GM21717 (cell line): ENCODE results near the gene COL4A6.
"Not testable (repeated sequence)": the region's sequence is repeated elsewhere in the genome, so short reads cannot be mapped to it uniquely, and the experiment has no call there.

Experiments
- ATAC-seq: cut with Tn5 transposase; IDR thresholded peaks from one replicate; pipeline ENCODE4 v1.9.1; 2021; ENCODE audit warnings: mild to moderate bottlenecking, moderate library complexity; ENCODE audit not compliant: unreplicated experiment

COL4A6 gene

DNA sequence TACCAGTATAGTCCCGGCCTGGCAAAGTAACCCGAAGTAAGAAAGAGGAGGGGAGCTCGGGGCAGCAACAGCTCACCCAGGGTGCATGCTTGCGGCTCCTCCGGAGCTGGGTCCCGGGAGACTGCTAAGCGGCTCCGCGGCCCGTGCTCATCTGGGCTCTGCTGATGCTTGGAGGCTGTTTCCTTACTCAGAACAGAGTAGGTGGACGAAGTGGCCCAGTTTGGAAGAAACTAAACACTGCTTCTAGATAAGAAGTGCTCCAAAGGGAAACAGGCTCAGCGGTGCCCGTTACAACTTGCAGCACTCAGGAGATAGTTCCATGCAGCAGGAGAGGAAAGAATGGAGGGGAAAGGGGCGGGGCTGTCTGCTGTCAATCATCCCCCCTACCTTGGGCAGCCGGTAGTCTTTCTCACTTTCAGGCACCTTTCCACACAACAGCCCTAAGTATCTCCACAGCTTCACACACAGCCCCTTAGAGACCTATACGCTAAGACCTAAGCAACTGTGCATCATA is at the start of gene COL4A6:
Gene COL4A6, minus strand, starts transcription at position 313 of the 514 bp plus-strand sequence. Its CDS starts 226 bp downstream, at position 87.
- no peak for ATAC-seq

DNA sequence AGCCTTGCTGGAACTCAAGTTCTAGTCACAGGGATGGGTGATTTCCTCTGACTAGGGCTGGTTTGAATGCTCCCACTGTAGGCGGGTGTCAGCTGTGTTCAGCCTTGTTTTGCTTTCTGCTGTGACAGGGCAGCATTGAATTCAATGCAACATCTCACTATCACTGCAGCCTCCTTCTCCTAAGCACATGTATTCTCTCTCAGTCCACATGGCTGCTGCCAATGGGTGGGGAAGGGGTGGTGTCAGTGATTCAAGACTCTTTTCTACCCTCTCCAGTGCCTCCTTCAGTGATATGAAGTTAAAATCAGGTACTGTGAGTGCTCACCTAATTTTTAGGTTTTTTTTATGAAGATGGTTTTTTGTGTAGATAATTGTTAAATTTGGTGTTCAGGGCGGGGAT is 47.7 kb upstream of the COL4A6 start:
- ATAC-seq = no peak

DNA sequence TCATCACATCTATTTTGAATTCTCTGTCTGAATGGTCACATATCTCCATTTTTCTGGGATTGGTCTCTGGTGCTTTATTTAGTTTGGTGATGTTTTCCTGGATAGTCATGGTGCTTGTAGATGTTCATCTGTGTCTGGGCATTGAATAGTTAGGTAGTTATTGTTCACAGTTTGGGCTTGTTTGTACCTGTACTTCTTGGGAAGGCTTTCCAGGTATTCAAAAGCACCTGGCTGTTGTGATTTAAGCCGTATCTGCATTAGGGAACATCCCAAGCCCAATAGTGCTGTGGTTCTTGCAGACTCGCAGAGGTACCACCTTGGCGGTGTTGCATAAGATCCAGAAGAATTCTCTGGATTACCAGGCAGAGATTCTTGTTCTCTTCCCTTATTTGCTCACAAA is 46.0 kb upstream of the COL4A6 start:
- ATAC-seq = no peak

DNA sequence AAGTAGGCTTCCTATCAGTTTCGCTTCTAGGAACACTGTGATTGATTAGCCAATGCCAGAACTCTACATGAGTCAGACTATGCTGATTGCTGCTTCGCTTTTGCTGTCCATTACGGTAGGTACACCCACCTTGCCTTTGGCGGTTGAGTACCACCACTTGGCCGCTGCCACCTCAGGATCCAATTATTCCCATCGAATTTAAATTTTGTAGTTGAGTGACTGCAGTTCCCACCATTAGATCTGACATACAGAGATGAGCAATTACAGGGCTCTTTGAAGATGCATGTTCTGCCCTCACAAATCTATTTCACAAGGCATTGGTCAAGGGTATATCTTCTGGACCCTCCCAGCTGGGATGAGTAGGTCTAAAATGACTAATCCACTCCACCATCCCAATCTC is 43.3 kb upstream of the COL4A6 start:
- not testable (repeated sequence) for ATAC-seq

DNA sequence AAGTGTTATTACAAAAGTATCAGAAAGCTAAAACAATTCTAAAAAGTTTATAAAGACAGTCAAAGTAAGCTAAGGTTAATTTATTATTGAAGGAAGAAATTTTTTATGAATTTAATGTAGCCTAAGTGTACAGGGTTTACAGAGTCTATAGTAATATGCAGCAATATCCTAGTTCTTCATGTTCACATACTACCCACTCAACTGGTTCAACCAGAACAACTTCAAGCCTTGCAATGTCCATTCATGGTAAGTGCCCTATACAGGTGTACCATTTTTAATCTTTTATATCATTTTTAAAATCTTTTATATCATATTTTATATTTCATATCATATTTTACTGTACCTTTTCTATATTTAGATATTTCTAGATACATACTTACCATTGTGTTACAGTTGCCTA is 35.8 kb upstream of the COL4A6 start:
- ATAC-seq = no peak

DNA sequence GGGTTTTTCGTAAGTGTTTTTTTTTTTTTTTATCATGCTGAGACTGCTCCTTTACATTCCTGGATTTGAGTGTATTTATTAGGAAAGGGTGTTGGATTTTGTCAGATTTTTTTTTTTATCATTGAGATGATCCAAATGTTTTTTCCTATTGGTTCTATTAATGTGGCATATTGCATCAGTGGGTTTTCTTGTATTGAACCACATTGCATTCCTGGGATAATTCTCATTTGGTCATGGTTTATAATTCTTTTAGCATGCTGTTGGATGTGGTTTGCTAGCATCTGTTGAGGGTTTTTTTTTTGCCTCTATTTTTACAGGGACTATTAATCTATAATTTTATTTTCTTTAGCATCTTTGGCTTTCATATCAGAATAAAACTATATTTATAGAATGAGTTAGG is 30.3 kb upstream of the COL4A6 start:
- ATAC-seq = no peak

DNA sequence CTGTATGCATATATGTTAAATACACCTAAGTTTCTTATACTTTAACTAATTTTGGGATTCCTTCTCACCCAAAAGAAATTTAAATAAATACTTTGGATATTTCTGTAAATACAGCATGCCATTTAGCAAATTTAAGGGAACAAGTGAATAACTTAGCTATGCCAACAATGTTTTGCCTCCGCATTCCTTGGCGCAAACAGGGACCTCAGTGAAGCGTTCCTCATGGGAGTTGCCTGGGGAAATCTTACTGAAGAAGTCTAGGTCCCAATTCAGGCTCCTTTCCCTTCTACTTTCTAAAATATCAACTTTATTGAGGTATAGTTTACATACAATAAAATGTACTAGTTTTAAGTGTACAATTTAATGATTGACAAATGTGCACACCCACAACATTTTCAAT is 26.4 kb upstream of the COL4A6 start:
- ATAC-seq = no peak

DNA sequence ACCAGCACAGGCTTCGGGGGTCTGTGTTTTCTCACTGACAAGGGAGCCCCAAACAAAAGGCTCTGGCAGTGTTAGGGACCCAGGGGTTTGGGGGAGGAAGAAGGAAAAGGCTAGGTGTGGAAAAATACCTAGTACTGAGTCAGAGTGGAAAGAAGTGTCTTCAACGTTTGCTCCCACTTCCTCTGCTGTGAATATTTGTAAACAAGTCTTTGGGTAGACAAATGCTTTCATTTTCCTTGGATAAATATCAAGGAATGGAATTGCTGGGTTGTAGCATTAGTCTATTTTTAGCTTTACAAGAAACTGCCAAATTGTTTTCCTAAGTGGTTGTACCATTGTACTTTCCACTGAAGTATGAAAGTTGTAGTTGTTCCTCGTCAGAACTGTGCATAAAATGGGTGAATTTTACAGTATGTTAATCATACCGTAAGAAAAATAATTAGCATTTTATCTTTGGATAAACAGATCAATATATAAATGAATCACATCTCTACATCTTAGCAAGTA is 18.8 kb upstream of the COL4A6 start:
- ATAC-seq = no peak

DNA sequence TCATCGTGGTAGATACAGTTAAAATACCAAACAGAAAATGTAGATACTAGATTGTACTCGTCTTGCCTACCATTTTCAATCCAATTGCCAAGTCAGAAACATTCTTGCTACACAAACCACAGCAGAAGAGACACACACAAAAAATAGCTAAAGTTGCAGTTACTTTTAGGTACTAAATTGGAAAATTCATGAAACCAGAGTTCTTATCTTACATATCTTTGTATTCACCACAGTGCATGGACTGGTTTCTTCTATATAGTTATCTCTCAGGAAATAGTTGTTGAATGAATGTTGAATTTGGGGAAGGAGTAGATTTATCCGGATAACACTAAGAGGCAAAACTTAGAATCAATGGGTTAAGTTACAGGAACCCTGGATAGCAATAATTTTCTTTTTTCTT is 15.6 kb upstream of the COL4A6 start:
- no peak for ATAC-seq

DNA sequence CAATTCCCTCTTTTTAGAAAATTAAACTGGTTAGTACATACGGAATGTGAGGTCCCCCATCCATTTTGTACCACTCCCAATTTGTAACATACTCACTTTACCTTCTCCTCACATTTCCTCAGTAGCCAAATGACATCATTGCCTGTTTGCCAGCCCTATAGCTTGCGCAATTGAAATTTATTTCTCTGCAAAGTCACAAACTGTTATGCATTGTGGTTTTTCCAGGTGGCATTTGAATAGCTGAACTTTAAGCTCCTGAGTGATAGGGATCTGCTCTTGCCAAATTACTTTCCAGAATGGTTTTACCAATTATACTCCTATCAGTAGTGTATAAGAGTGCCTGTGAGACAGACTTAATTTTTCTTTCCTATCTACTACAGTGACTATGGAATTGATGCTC is 9.1 kb upstream of the COL4A6 start:
- no peak for ATAC-seq

DNA sequence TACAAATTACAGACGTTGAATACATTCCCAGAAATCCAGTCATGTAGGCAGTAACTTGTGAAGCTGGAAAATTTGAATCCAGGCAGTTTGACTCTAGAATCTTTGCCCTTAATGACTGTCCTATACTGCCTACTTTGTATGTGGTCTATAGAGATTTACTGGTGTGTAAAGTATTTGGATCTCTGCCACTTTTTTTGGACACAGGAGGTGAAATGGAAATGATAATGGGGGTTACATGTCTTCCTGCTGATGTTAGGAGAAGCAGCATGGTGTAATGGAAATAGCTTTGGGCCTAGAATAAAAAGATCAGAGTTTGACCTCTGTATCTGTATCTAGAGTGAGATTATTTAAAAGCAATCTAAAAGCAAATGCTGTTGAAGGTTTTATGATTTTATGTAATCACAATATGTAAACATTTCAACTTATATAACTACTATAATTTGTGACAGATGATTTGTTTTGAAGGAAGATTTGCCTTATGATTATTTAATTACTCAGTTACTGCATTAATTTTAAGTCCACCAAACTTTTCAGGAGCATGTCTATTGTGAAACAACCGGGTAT is 4.8 kb upstream of the COL4A6 start:
- ATAC-seq = no peak

DNA sequence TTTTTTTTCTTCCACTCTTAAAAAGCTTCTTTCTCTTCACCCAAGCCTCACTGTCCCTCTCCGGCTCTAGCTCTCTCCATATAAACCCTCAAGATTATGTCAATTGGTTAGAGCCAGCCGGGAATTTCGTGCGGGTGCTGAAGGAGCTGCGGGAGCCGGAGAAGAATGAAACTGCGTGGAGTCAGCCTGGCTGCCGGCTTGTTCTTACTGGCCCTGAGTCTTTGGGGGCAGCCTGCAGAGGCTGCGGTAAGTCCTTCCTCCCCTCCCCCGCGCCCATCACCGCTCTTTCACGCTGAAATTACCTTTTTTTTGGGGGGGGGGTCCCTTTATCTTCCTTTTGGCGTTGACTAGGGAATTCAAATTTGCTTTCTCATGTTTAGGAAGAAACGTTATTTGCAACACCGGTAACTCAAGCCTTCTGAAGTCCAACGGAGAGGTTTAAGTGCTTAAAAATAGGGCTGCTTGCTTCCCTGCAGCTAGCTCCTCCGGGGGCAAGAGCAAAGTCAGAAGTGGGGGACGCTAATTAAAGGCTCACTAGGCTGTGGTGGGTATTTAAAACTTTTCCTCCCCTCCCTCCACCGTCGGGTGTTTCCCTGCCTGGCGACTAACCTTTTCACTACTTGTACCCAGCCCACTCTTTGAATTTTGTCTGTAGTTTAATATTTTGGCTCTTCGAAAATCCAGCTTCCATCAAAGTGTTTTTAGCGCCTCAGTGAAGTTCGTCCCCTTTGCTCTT is 1.9 kb upstream of the COL4A6 start:
- no peak for ATAC-seq

DNA sequence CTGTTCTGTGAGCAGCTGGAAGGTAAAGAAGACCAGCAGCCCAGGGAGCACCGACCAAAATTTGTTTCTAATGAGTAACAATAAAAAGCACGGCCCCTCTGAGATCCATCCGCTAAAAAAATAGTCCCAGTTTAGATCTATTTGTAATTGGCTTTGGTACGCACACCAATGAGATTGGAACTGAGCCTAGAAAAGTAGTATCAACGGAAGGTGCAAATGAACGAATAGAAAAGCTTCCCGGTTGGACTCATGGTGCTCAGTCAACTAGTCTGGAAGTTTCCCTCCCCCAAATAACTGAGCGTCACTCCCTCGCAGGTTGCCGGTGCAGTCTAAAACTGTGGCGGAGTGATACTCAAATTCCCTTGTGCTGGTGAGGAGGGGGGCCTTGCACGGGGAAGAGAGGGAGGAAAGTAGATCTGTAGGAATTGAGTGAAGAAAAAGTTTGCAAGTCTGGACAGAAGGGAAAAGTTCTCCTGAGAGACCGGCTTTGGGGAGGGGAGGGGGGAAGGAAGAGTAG is 1.3 kb upstream of the COL4A6 start, which contains the start of gene COL4A5:
Gene COL4A5, plus strand, starts transcription at position 413 of the 517 bp plus-strand sequence. CDS start 288 bp downstream, outside the sequence.
- ATAC-seq = no peak

DNA sequence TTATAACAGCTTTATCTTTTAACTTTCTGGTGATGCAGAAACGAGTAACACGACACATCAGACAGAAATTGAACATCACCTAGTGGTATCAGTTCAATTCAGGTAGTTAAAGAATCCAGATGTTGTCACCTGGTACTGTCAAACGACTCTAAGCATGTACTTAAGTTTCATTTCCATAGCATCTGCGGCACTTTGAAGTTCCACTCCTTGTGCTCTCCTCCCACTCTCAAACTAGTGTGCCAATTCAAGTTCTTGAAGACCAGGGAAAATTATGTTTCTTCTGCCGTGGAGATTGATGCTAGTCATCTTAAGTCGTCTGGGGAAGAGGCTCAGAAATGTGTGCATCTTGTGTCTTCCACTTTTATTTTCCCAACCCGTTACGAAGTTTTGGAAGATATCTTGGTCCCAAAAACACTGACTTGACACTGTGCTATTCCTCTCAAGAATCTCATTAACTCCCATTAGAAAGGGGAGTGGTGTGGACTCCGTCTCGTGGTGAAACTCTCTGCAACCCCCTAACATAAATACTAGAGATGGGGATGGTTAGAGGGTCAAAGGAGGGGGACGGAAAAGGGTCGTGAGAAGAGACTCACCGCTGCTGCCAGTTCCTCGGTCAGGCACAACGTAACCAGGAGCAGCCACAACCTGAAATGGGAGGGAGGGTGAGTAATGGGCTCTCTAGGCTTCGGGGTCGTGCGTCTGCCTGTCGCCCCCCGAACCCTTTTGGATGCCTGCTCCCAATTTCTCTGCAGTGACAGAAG is 693 bp downstream of the COL4A6 start:
- no peak for ATAC-seq

DNA sequence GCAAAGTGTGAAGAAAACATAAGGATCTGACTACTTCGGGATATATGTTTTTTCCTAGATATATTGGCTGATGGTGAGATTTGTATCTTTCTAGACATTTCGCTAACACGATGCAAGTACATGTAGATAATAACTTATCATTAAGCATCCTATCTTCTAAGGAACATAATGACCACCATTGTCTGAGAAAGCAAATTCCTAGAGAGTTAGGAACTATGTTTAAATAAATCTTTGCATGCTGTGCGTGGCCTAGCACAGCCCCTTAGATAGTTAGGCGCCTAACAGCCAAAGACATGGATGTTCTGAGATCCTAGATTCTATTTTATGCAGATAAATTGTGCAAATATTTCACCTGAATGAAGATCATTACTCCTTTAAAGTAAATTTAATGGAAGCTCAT is 3.0 kb downstream of the COL4A6 start:
- no peak for ATAC-seq

DNA sequence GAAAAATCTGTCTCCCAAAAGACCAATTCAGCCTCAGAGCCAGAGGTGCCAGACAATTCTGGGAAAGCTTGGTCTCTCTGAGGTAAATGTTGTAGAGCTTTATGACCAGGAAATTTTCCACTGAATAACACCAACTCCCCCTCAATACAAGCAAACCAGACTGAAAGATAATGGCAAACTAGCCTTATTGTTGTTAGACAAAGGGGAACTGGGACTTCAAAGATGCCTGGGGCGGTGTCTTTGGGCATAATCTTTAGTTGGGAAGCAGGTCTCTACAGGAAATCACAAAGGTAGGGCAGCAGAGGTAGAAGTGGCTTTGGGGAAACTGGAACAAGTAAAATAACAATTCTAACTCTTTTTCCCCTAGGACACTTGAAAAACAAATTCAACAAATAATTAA is 12.0 kb downstream of the COL4A6 start:
- no peak for ATAC-seq

DNA sequence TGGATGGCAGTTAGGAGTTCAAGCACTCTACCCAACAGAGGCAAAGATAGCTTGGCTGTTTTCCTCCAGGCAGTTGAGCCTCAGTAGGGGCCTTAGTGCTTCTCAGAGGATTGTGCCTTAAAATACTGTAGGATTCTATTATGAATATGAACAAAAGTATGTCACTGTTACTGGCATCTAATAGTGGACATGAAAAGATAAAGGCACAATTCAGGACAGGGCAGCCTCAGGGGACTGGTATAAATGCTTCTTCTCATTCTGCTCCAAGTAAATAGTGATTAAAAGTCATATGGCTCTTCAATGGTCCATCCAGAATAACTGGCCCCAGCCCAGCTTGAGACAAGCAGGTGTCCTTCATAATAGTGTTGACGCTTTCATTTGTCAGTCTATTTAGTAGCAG is 17.7 kb downstream of the COL4A6 start:
- ATAC-seq = no peak

DNA sequence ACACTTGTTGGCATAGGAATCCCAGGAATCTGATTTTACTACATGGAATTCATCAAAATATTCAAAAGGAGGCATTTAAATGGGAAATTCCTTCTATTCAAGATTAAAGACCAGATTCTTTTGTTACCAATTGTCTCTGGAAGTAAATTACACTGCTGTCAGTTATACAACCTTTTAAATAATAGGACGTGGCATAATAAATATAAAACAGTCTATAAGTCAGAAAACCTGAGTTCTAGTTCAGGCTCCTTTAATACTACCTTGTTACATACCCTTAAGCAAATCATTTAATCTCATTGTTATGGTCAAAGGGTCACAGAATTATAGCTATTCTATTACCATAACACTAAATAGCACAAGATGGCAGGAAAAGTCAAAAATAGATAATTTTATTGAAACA is 18.8 kb downstream of the COL4A6 start:
- no peak for ATAC-seq

DNA sequence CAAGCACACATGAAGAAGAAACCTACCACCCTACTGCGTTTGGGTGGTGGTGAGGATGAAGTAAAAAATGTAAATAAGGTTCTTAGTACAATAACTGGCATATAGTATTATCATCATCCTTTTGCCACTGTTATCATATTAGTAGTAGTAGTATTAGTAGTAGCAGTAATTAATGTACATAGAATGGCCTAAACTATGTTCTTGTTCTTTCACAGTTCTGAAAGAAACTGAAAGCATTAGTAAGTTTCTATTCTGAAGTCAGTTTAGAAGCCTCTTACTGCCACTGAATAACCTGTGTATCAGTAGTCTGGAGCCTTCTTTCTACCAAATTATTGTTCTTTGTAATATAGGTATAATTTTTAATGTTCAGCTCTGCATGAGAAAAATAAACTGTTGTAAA is 21.0 kb downstream of the COL4A6 start:
- no peak for ATAC-seq

DNA sequence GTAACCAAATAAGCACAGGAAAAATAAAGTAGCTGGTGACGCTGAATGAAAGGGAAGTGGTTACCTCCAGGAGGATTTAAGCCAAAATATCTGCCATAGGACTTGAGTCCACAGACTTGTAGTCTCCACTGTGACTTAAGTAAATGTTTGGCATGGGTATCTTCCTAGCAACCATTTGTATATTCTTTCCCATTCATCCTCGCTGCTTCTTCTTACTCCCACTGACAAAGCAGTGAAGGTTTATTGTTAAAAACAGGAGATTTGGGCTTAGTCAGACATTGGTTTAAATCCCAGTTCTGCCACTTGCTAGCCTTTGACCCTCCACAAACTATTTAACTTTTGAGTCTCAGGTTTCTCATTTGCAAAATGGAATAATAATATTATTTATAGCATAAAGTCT is 22.3 kb downstream of the COL4A6 start:
- ATAC-seq = no peak

DNA sequence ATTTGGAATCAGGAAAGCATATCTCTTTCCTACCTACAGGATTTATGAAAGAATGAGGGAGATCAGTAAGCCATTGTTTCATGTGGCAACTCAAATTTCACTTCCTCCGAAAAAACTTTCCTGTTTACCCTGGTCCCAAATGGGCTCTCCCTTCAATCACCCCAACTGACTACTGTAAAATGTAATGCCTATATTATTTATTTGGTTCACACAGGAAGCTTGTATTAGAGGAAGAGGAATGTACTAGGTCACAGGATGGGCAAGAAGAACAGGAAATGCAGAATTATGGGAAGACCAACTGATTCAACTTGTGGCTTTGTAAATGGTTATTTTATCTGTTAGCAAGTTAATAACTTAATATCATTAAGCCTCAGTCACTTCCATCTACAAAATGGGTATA is 23.1 kb downstream of the COL4A6 start:
- ATAC-seq = no peak
